ENCODE measurements around the gene EPAS1. TPM values are rescaled to one million over a fixed set of nuclear protein-coding genes. Genes with fewer than 3 reads are reported as not detected.

The EPAS1 gene
- polyA plus RNA-seq, 2 of the 4 experiments (the other 2 are of a cell fraction): 128 to 143 TPM

DNA sequence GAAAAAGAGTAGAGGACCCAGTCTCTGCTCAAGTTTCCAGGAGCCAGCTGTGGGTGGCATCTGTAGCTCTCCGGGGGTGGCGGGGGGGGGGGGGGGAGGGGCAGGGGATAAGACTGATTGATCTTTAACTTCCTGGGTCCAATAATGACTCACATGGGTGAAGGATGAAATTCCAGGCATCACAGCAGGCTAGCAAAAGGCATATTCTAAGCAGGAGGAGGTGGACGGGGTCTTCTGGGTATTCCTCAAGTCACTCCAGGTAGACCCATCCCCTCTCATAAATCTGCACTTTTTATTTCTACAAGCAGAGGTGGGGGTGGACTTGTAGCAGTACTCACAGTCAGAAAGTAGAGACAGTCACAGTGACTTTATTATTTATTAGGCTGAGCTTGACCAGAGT, 96.7 kb downstream of the EPAS1 start:
- H3K27ac ChIP-seq: peak overlapping the region in 1 of 2 experiments; percentile 24; a peak in 2 of 6 replicates
- no peak overlapping the region for H3K4me3 ChIP-seq
- 55% methylated on average over 2 of the region's 3 CpGs for WGBS (ENCODE audit: missing lambda C conversion rate)
- no peak overlapping the region for H3K4me2 ChIP-seq
- CTCF ChIA-PET: interaction anchor here (0.5 to 1.4 kb wide), 7 partner anchors 7 to 162 kb away, joined by 3 to 5 read pairs (median 3); no protein-coding TSS in a partner anchor
- TF ChIP-seq, protein P1, sequence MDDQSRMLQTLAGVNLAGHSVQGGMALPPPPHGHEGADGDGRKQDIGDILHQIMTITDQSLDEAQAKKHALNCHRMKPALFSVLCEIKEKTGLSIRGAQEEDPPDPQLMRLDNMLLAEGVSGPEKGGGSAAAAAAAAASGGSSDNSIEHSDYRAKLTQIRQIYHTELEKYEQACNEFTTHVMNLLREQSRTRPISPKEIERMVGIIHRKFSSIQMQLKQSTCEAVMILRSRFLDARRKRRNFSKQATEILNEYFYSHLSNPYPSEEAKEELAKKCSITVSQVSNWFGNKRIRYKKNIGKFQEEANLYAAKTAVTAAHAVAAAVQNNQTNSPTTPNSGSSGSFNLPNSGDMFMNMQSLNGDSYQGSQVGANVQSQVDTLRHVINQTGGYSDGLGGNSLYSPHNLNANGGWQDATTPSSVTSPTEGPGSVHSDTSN (IDR thresholded peaks at IDR 0.05): no peak
- no peak for TF ChIP-seq RNF2 (IDR thresholded peaks at IDR 0.05; ENCODE audit: borderline replicate concordance, low read depth)
- TF ChIP-seq, protein P2, sequence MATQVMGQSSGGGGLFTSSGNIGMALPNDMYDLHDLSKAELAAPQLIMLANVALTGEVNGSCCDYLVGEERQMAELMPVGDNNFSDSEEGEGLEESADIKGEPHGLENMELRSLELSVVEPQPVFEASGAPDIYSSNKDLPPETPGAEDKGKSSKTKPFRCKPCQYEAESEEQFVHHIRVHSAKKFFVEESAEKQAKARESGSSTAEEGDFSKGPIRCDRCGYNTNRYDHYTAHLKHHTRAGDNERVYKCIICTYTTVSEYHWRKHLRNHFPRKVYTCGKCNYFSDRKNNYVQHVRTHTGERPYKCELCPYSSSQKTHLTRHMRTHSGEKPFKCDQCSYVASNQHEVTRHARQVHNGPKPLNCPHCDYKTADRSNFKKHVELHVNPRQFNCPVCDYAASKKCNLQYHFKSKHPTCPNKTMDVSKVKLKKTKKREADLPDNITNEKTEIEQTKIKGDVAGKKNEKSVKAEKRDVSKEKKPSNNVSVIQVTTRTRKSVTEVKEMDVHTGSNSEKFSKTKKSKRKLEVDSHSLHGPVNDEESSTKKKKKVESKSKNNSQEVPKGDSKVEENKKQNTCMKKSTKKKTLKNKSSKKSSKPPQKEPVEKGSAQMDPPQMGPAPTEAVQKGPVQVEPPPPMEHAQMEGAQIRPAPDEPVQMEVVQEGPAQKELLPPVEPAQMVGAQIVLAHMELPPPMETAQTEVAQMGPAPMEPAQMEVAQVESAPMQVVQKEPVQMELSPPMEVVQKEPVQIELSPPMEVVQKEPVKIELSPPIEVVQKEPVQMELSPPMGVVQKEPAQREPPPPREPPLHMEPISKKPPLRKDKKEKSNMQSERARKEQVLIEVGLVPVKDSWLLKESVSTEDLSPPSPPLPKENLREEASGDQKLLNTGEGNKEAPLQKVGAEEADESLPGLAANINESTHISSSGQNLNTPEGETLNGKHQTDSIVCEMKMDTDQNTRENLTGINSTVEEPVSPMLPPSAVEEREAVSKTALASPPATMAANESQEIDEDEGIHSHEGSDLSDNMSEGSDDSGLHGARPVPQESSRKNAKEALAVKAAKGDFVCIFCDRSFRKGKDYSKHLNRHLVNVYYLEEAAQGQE (IDR thresholded peaks at IDR 0.05): no peak
- no peak for TF ChIP-seq CEBPB (IDR thresholded peaks at IDR 0.05)
- TF ChIP-seq, protein P3, sequence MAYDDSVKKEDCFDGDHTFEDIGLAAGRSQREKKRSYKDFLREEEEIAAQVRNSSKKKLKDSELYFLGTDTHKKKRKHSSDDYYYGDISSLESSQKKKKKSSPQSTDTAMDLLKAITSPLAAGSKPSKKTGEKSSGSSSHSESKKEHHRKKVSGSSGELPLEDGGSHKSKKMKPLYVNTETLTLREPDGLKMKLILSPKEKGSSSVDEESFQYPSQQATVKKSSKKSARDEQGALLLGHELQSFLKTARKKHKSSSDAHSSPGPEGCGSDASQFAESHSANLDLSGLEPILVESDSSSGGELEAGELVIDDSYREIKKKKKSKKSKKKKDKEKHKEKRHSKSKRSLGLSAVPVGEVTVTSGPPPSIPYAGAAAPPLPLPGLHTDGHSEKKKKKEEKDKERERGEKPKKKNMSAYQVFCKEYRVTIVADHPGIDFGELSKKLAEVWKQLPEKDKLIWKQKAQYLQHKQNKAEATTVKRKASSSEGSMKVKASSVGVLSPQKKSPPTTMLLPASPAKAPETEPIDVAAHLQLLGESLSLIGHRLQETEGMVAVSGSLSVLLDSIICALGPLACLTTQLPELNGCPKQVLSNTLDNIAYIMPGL (CRISPR knock-in tag; IDR thresholded peaks at IDR 0.05; ENCODE audit: borderline replicate concordance): no peak
- no peak for TF ChIP-seq PHF8 (IDR thresholded peaks at IDR 0.05; ENCODE audit: borderline replicate concordance, low read depth)
- no peak for TF ChIP-seq CHD2 (IDR thresholded peaks at IDR 0.05; ENCODE audit: low read length, partially characterized antibody)
- TF ChIP-seq EP300 (IDR thresholded peaks at IDR 0.05): no peak
- no peak for TF ChIP-seq ZFP36 (IDR thresholded peaks at IDR 0.05; ENCODE audit: borderline replicate concordance, partially characterized antibody)
- no peak for TF ChIP-seq POLR2A (IDR thresholded peaks at IDR 0.05; ENCODE audit: low read length)
- TF ChIP-seq NFE2L2 (conservative IDR thresholded peaks at IDR 0.05; ENCODE audit: low read length): no peak
- TF ChIP-seq MAZ (IDR thresholded peaks at IDR 0.05; ENCODE audit: borderline replicate concordance, low read depth, low read length): no peak
- no peak for TF ChIP-seq EHMT2 (IDR thresholded peaks at IDR 0.05; ENCODE audit: low read depth)
- TF ChIP-seq NPAS2 (CRISPR knock-in tag; IDR thresholded peaks at IDR 0.05; ENCODE audit: borderline replicate concordance): no peak
- TF ChIP-seq, protein P4, sequence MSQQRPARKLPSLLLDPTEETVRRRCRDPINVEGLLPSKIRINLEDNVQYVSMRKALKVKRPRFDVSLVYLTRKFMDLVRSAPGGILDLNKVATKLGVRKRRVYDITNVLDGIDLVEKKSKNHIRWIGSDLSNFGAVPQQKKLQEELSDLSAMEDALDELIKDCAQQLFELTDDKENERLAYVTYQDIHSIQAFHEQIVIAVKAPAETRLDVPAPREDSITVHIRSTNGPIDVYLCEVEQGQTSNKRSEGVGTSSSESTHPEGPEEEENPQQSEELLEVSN (IDR thresholded peaks at IDR 0.05; ENCODE audit: borderline replicate concordance, low read depth): no peak
- TF ChIP-seq BHLHE40 (IDR thresholded peaks at IDR 0.05; ENCODE audit: low read depth, low read length): no peak
- TF ChIP-seq CBX2 (IDR thresholded peaks at IDR 0.05; ENCODE audit: borderline replicate concordance, low read depth): no peak
- no peak for TF ChIP-seq FOXS1 (CRISPR knock-in tag; IDR thresholded peaks at IDR 0.05)
- no peak for TF ChIP-seq TP53 (CRISPR knock-in tag; IDR thresholded peaks at IDR 0.05)
- POLR2A ChIA-PET: interaction anchor here (1.2 kb wide), 1 partner anchor 15 kb away, joined by 4 read pairs; no protein-coding TSS in a partner anchor
- ATAC-seq (no peak), DNase-seq (ENCODE audit: low read depth in 1 of 2, low spot score in 1 of 2) (no peak), FAIRE-seq (no peak)
- H3K4me1 ChIP-seq: peaks cover 3% of the 10 kb centered on the region; the same call in 1 of the 3 replicates
- no peaks in the 10 kb centered on the region for H3K9me3 ChIP-seq
